ENCODE measurements around the gene RGS5. TPM values are rescaled to one million over a fixed set of nuclear protein-coding genes. Genes with fewer than 3 reads are reported as not detected.
A peak's percentile ranks its signal among the peaks of the same experiment; 100 is the strongest.
"Not testable (repeated sequence)": the region's sequence is repeated elsewhere in the genome, so short reads cannot be mapped to it uniquely, and the experiment has no call there.

Gene RGS5
- polyA plus RNA-seq, 1 of the 3 experiments (the other 2 are of a cell fraction), result 260 TPM

GRCh38 chr1:163248064-163248463, 45.3 kb upstream of the RGS5 start:
- no peak overlapping the region for H3K4me3 ChIP-seq (ENCODE audit: low read depth in 2 of 2, low read length in 1 of 2)
- TF ChIP-seq, protein P1, sequence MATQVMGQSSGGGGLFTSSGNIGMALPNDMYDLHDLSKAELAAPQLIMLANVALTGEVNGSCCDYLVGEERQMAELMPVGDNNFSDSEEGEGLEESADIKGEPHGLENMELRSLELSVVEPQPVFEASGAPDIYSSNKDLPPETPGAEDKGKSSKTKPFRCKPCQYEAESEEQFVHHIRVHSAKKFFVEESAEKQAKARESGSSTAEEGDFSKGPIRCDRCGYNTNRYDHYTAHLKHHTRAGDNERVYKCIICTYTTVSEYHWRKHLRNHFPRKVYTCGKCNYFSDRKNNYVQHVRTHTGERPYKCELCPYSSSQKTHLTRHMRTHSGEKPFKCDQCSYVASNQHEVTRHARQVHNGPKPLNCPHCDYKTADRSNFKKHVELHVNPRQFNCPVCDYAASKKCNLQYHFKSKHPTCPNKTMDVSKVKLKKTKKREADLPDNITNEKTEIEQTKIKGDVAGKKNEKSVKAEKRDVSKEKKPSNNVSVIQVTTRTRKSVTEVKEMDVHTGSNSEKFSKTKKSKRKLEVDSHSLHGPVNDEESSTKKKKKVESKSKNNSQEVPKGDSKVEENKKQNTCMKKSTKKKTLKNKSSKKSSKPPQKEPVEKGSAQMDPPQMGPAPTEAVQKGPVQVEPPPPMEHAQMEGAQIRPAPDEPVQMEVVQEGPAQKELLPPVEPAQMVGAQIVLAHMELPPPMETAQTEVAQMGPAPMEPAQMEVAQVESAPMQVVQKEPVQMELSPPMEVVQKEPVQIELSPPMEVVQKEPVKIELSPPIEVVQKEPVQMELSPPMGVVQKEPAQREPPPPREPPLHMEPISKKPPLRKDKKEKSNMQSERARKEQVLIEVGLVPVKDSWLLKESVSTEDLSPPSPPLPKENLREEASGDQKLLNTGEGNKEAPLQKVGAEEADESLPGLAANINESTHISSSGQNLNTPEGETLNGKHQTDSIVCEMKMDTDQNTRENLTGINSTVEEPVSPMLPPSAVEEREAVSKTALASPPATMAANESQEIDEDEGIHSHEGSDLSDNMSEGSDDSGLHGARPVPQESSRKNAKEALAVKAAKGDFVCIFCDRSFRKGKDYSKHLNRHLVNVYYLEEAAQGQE (IDR thresholded peaks at IDR 0.05; ENCODE audit: low read depth, low read length), result no peak
- TF ChIP-seq TCF12 (IDR thresholded peaks at IDR 0.05), result peak; percentile 62
- no peak for TF ChIP-seq SIN3A (IDR thresholded peaks at IDR 0.05; ENCODE audit: borderline replicate concordance, low read depth, low read length)
- TF ChIP-seq RCOR1 (IDR thresholded peaks at IDR 0.05; ENCODE audit: low read length), result peak; percentile 92
- no peak for TF ChIP-seq TEAD4 (IDR thresholded peaks at IDR 0.05; ENCODE audit: borderline replicate concordance, insufficient read depth)
- TF ChIP-seq NFIC (IDR thresholded peaks at IDR 0.05; ENCODE audit: borderline replicate concordance), result no peak
- TF ChIP-seq FOXM1 (IDR thresholded peaks at IDR 0.05; ENCODE audit: low read depth), result no peak
- TF ChIP-seq, protein P2, sequence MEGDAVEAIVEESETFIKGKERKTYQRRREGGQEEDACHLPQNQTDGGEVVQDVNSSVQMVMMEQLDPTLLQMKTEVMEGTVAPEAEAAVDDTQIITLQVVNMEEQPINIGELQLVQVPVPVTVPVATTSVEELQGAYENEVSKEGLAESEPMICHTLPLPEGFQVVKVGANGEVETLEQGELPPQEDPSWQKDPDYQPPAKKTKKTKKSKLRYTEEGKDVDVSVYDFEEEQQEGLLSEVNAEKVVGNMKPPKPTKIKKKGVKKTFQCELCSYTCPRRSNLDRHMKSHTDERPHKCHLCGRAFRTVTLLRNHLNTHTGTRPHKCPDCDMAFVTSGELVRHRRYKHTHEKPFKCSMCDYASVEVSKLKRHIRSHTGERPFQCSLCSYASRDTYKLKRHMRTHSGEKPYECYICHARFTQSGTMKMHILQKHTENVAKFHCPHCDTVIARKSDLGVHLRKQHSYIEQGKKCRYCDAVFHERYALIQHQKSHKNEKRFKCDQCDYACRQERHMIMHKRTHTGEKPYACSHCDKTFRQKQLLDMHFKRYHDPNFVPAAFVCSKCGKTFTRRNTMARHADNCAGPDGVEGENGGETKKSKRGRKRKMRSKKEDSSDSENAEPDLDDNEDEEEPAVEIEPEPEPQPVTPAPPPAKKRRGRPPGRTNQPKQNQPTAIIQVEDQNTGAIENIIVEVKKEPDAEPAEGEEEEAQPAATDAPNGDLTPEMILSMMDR (IDR thresholded peaks at IDR 0.05), result no peak
- peak in 1 of 2 experiments; percentile 99; a peak in 2 of 4 replicates for TF ChIP-seq EP300 (IDR thresholded peaks at IDR 0.05; ENCODE audit: borderline replicate concordance in 1 of 2, low read depth in 1 of 2, low read length in 1 of 2)
- no peak for TF ChIP-seq TAF1 (IDR thresholded peaks at IDR 0.05; ENCODE audit: borderline replicate concordance, low read depth, low read length)
- TF ChIP-seq PBX3 (IDR thresholded peaks at IDR 0.05), result 0 out of 2 replicates have a peak, but pooled peaks have one; percentile 10
- TF ChIP-seq NRF1 (IDR thresholded peaks at IDR 0.05; ENCODE audit: low read depth, low read length), result no peak
- TF ChIP-seq CHD2 (IDR thresholded peaks at IDR 0.05; ENCODE audit: low read length, partially characterized antibody), result peak; percentile 77
- no peak for TF ChIP-seq RXRA (IDR thresholded peaks at IDR 0.05; ENCODE audit: borderline replicate concordance, low read depth)
- 0 out of 2 replicates have a peak, but pooled peaks have one; percentile 30 for TF ChIP-seq POLR2AphosphoS5 (IDR thresholded peaks at IDR 0.05; ENCODE audit: low read depth, low read length)
- TF ChIP-seq EZH2phosphoT487 (IDR thresholded peaks at IDR 0.05; ENCODE audit: borderline replicate concordance, low read depth), result no peak
- no peak for TF ChIP-seq FOSL2 (IDR thresholded peaks at IDR 0.05; ENCODE audit: borderline replicate concordance, low read depth)
- no peak; the same call in 1 of the 2 replicates for TF ChIP-seq RAD21 (IDR thresholded peaks at IDR 0.05; ENCODE audit: low read length)
- TF ChIP-seq FOXJ3 (CRISPR knock-in tag; IDR thresholded peaks at IDR 0.05), result peak; percentile 94
- TF ChIP-seq GATA2 (CRISPR knock-in tag; IDR thresholded peaks at IDR 0.05), result peak; percentile 90
- TF ChIP-seq MEF2A (IDR thresholded peaks at IDR 0.05; ENCODE audit: borderline replicate concordance, low read depth), result no peak
- TF ChIP-seq, protein P3, sequence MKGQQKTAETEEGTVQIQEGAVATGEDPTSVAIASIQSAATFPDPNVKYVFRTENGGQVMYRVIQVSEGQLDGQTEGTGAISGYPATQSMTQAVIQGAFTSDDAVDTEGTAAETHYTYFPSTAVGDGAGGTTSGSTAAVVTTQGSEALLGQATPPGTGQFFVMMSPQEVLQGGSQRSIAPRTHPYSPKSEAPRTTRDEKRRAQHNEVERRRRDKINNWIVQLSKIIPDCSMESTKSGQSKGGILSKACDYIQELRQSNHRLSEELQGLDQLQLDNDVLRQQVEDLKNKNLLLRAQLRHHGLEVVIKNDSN (IDR thresholded peaks at IDR 0.05; ENCODE audit: borderline replicate concordance, low read depth), result no peak
- no peak for TF ChIP-seq ELF1 (IDR thresholded peaks at IDR 0.05)
- POLR2A ChIA-PET, result interaction anchor here (0.7 to 2.7 kb wide), 7 partner anchors 45 to 366 kb away, joined by 3 to 19 read pairs (median 4); partner anchors contain the start of genes RGS4 and RGS5
- no peaks in the 10 kb centered on the region for H3K27me3 ChIP-seq (ENCODE audit: insufficient read depth)
- H4K20me1 ChIP-seq (ENCODE audit: insufficient read depth), result no peaks in the 10 kb centered on the region
- H3K9me2 ChIP-seq, result no peaks in the 10 kb centered on the region
- peak overlapping the region in 1 of 2 experiments; percentile 98; a peak in 2 of 4 replicates for H3K27ac ChIP-seq (ENCODE audit: low read depth in 2 of 2, low read length in 1 of 2)
- no peak overlapping the region for H3K4me2 ChIP-seq
- peaks cover 0 to 14% of the 10 kb centered on the region in 2 experiments; a peak in 3 of 4 replicates for H3K4me1 ChIP-seq (ENCODE audit: control insufficient read depth in 1 of 2, insufficient read depth in 2 of 2, low read depth in 1 of 2, low read length in 1 of 2)
- peak; percentile 81 for DNase-seq
- no peaks in the 10 kb centered on the region for H3K36me3 ChIP-seq (replicated peaks in 1 of 2; ENCODE audit: control insufficient read depth in 1 of 2, insufficient read depth in 2 of 2, low read length in 1 of 2)
- H3K9me3 ChIP-seq, result no peaks in the 10 kb centered on the region
- H2AFZ ChIP-seq (ENCODE audit: low read depth), result no peak overlapping the region
- H3K79me2 ChIP-seq (ENCODE audit: insufficient read depth), result no peaks in the 10 kb centered on the region
- H3K9ac ChIP-seq, result no peak overlapping the region
- CTCF ChIA-PET, result interaction anchor here (1.0 to 2.7 kb wide), 6 partner anchors 46 to 394 kb away, joined by 3 to 14 read pairs (median 4); partner anchors contain the start of gene RGS5
- no peaks in the 10 kb centered on the region for H3F3A ChIP-seq (replicated peaks; ENCODE audit: insufficient read depth)

GRCh38 chr1:163244648-163245047, 41.9 kb upstream of the RGS5 start:
- H3K9me2 ChIP-seq; H3K27me3 ChIP-seq (ENCODE audit: insufficient read depth); H3K4me2 ChIP-seq; H3K79me2 ChIP-seq (ENCODE audit: insufficient read depth); H3F3A ChIP-seq (replicated peaks; ENCODE audit: insufficient read depth); POLR2A ChIA-PET; H3K4me3 ChIP-seq (ENCODE audit: low read depth in 2 of 2, low read length in 1 of 2); H2AFZ ChIP-seq (ENCODE audit: low read depth); H3K9me3 ChIP-seq; DNase-seq; H3K9ac ChIP-seq; H3K36me3 ChIP-seq (replicated peaks in 1 of 2; ENCODE audit: control insufficient read depth in 1 of 2, insufficient read depth in 2 of 2, low read length in 1 of 2); H3K4me1 ChIP-seq (ENCODE audit: control insufficient read depth in 1 of 2, insufficient read depth in 2 of 2, low read depth in 1 of 2, low read length in 1 of 2); H4K20me1 ChIP-seq (ENCODE audit: insufficient read depth): not testable (repeated sequence)
- H3K27ac ChIP-seq (ENCODE audit: low read depth in 2 of 2, low read length in 1 of 2), result 0 out of 4 replicates have a peak overlapping the region, but pooled peaks of 1 of the 2 experiments have one; percentile 7
- WGBS (ENCODE audit: low lambda C conversion rate), result 95% methylated on average over 1 of the region's 1 CpG
- CTCF ChIA-PET, result interaction anchor here (1.7 kb wide), 1 partner anchor 43 kb away, joined by 5 read pairs; no protein-coding TSS in a partner anchor

Measured in SK-N-SH (cell line).